GM12878 (cell line): ENCODE measurements around the gene SCMH1. TPM values are rescaled to one million over a fixed set of nuclear protein-coding genes. Genes with fewer than 3 reads are reported as not detected.

Experiments used
- ATAC-seq: fragments of 200-7000 bp; cut with Tn5 transposase; 3 replicates; pipeline ENCODE4 v1.9.1; 2020; ENCODE audit warnings: mild to moderate bottlenecking, moderate library complexity
- BruUV-seq: library from RNA; stranded (reverse); fragments of 400-500 nt; replicated peaks from 2 replicates; lab custom pipeline; 2021; lab: Mats Ljungman, UMichigan
- CTCF ChIA-PET: fragments of 300-600 bp; sonication (Branson Sonifier 250); formaldehyde crosslinking; extraction: SDS; loops from one replicate; lab custom pipeline; 2021; ENCODE audit warnings: inconsistent platforms; lab: Yijun Ruan, JAX
- POLR2A ChIA-PET: fragments of 350-600 bp; formaldehyde crosslinking; extraction: SDS; loops from one replicate; lab custom pipeline; 2021; ENCODE audit warnings: inconsistent platforms; lab: Charles Lee
- RAD21 ChIA-PET: fragments of 300-600 bp; sonication (Branson Sonifier 250); formaldehyde crosslinking; loops from one replicate; lab custom pipeline; 2023; ENCODE audit warnings: antibody characterized with exemption; ENCODE audit not compliant: unreplicated experiment; lab: Charles Lee
- SMC1A ChIA-PET: fragments of 300-600 bp; sonication (Branson Sonifier 250); formaldehyde crosslinking; loops from one replicate; lab custom pipeline; 2023; ENCODE audit not compliant: unreplicated experiment, uncharacterized antibody; lab: Charles Lee
- DNase-seq: peaks from one replicate; pipeline ENCODE4 v3.0.0-alpha.2; 2011; ENCODE audit warnings: low read depth, low spot score
- FAIRE-seq: peaks from 3 replicates; lab custom pipeline; 2011; peaks lifted over from hg19 to GRCh38; lab: Jason Lieb, UNC
- H2AFZ ChIP-seq: 2 replicates; pipeline ENCODE4 v1.6.0; 2011; ENCODE audit warnings: low read depth, low read length, control low read depth; ENCODE audit not compliant: control insufficient read depth
- H3K27ac ChIP-seq: 2 replicates; pipeline ENCODE4 v1.5.1; 2011; ENCODE audit warnings: control low read depth; ENCODE audit not compliant: control insufficient read depth, insufficient read depth
- H3K27me3 ChIP-seq, 2 experiments: replicated peaks in 1 of 2; 2 replicates each; pipeline versions ENCODE4 v1.6.0 to v1.6.1; 2011; ENCODE audit warnings: low read length in 1 of 2; ENCODE audit not compliant: control insufficient read depth in 2 of 2, insufficient read depth in 2 of 2
- H3K36me3 ChIP-seq, 2 experiments: 2 replicates each; pipeline ENCODE4 v1.5.1; 2011; ENCODE audit warnings: low read length in 1 of 2; ENCODE audit not compliant: control insufficient read depth in 2 of 2, insufficient read depth in 2 of 2
- H3K4me1 ChIP-seq: 2 replicates; pipeline ENCODE4 v1.6.1; 2011; ENCODE audit warnings: mild to moderate bottlenecking, low read length, moderate library complexity, mixed read lengths; ENCODE audit not compliant: control insufficient read depth, insufficient read depth
- H3K4me2 ChIP-seq: 2 replicates; pipeline ENCODE4 v1.6.0; 2011; ENCODE audit warnings: control low read depth; ENCODE audit not compliant: control insufficient read depth, insufficient read depth
- H3K4me3 ChIP-seq: fragments of 200-600 bp; sonication (generic); 2 replicates; pipeline ENCODE4 v1.5.1; 2016
- H3K79me2 ChIP-seq: 2 replicates; pipeline ENCODE4 v1.6.0; 2011; ENCODE audit warnings: low read length; ENCODE audit not compliant: control insufficient read depth, insufficient read depth
- H3K9ac ChIP-seq: 2 replicates; pipeline ENCODE4 v1.8.0; 2011; ENCODE audit warnings: low read length, control low read depth, mixed read lengths; ENCODE audit not compliant: control insufficient read depth, insufficient read depth
- H3K9me3 ChIP-seq: replicated peaks from 3 replicates; pipeline ENCODE4 v1.5.1; 2011; ENCODE audit warnings: mild to moderate bottlenecking, low read length; ENCODE audit not compliant: control insufficient read depth, insufficient read depth
- H4K20me1 ChIP-seq: 2 replicates; pipeline ENCODE4 v1.6.0; 2011; ENCODE audit not compliant: control insufficient read depth, insufficient read depth
- ATF3 ChIP-seq: IDR thresholded peaks from 2 replicates; pipeline ENCODE4 v1.6.1; 2011; ENCODE audit warnings: low read depth, mild to moderate bottlenecking, low read length, moderate library complexity, borderline replicate concordance; ENCODE audit errors: extremely low read depth
- E4F1 ChIP-seq: fragments of 450-650 bp; IDR thresholded peaks from 2 replicates; pipeline ENCODE4 v1.6.1; 2018; ENCODE audit warnings: borderline replicate concordance, mild to moderate bottlenecking; ENCODE audit not compliant: partially characterized antibody
- KAT2A ChIP-seq: conservative IDR thresholded peaks from 2 replicates; pipeline ENCODE4 v1.6.1; 2011; ENCODE audit warnings: low read depth, low read length; ENCODE audit not compliant: control insufficient read depth
- MTA2 ChIP-seq: fragments of 450-650 bp; IDR thresholded peaks from 2 replicates; pipeline ENCODE4 v1.6.1; 2016; ENCODE audit warnings: low read depth, mild to moderate bottlenecking, moderate library complexity
- NR2F1 ChIP-seq: fragments of 450-650 bp; conservative IDR thresholded peaks from 2 replicates; pipeline ENCODE4 v1.6.1; 2017; ENCODE audit warnings: mild to moderate bottlenecking
- NRF1 ChIP-seq: conservative IDR thresholded peaks from 2 replicates; pipeline ENCODE4 v1.6.1; 2011; ENCODE audit warnings: mild to moderate bottlenecking, low read depth, low read length, improper control_type of control experiment
- POLR2A ChIP-seq: IDR thresholded peaks from 2 replicates; pipeline ENCODE4 v1.6.1; 2011; ENCODE audit warnings: low read depth, mild to moderate bottlenecking, low read length
- SUPT20H ChIP-seq: IDR thresholded peaks from 2 replicates; pipeline ENCODE4 v1.6.1; 2011; ENCODE audit warnings: low read depth, mild to moderate bottlenecking, low read length, moderate library complexity, borderline replicate concordance; ENCODE audit not compliant: control insufficient read depth
- YY1 ChIP-seq: IDR thresholded peaks from 2 replicates; pipeline ENCODE4 v1.6.1; 2011; ENCODE audit warnings: low read depth, mild to moderate bottlenecking, low read length
- ZNF687 ChIP-seq: fragments of 450-650 bp; IDR thresholded peaks from 2 replicates; pipeline ENCODE4 v1.6.1; 2017; ENCODE audit warnings: mild to moderate bottlenecking, moderate library complexity
- WGBS: methylation state at CpG from one replicate; pipeline ENCODE4 v1.1.6; 2016; ENCODE audit warnings: low lambda C conversion rate; ENCODE audit not compliant: insufficient replicate concordance, insufficient coverage; ENCODE audit errors: missing lambda C conversion rate; 5-methylcytosine and 5-hydroxymethylcytosine counted together
- in situ Hi-C: fragments of 300-500 bp; cut with MboI; formaldehyde crosslinking; loops from 9 replicates; pipeline ENCODE4 v1.14.3; 2018; ENCODE audit warnings: mixed read lengths
- intact Hi-C: fragments of 100-400 bp; cut with micrococcal nuclease; formaldehyde crosslinking; loops from one replicate; pipeline ENCODE4 v1.14.2; 2022; ENCODE audit not compliant: unreplicated experiment
- polyA plus RNA-seq, 11 experiments: library from polyadenylated mRNA; depleted of rRNA in 4 of 11; unstranded in 6 of 11; stranded (reverse) in 5 of 11; fragments of >200 nt; fragmentation: Nextera tagmentation in 4 of 11; fragmentation: Illumina TruSeq in 1 of 11; extraction: Ambion mirVana in 4 of 11; extraction: Trizol in 1 of 11; gene quantifications; 1 replicate in 1 of 11; 2 replicates in 10 of 11; pipeline versions ENCODE4 v1.2.1 to v1.2.3, GENCODE V29; 2011 to 2016; ENCODE audit warnings: inconsistent platforms in 2 of 11, missing spikeins in 2 of 11, low read depth in 1 of 11
- total RNA-seq, 4 experiments: library from RNA; depleted of rRNA in 3 of 4; stranded (reverse); fragments of >200 nt in 3 of 4; fragmentation: Illumina TruSeq in 1 of 4; extraction: Trizol in 1 of 4; gene quantifications; 2 replicates each; pipeline versions ENCODE4 v1.2.1 to v1.2.3, GENCODE V29; 2013 to 2021

Gene SCMH1
- total and polyA plus RNA-seq, 10 of the 15 experiments (the other 5 are each of a cell fraction or from before 2014, with no cell fraction given), result 7.5 to 44.1 (median 27.8) TPM

GRCh38 chr1:41286486-41286885, 44.4 kb upstream of the SCMH1 start:
- no peak overlapping the region for H3K4me2 ChIP-seq
- ChIA-PET CTCF (no interaction called here), RAD21 (no interaction called here), POLR2A (no interaction called here), SMC1A (no interaction called here)
- BruUV-seq, result no TSS peak
- H3K27me3 ChIP-seq, result peaks cover 1 to 2% of the 10 kb centered on the region in 2 experiments; a peak in 1 of 4 replicates
- H3K9ac ChIP-seq, result no peak overlapping the region
- H3K79me2 ChIP-seq, result no peaks in the 10 kb centered on the region
- in situ Hi-C loops, result no loop called here
- H3K36me3 ChIP-seq, result no peaks in the 10 kb centered on the region
- H3K9me3 ChIP-seq, result no peaks in the 10 kb centered on the region
- no peak overlapping the region for H2AFZ ChIP-seq
- no peaks in the 10 kb centered on the region for H3K4me1 ChIP-seq
- TF ChIP-seq YY1 (no peak), E4F1 (no peak), MTA2 (no peak), POLR2A (no peak), SUPT20H (no peak)
- FAIRE-seq (no peak), DNase-seq (no peak), ATAC-seq (no peak)
- H3K4me3 ChIP-seq, result no peak overlapping the region
- WGBS, result 4% methylated on average over 3 of the region's 3 CpGs
- intact Hi-C loops, result no loop called here
- H4K20me1 ChIP-seq, result no peaks in the 10 kb centered on the region
- H3K27ac ChIP-seq, result no peak overlapping the region

GRCh38 chr1:41285818-41286217, 43.7 kb upstream of the SCMH1 start:
- no peak for DNase-seq
- in situ Hi-C loops, result no loop called here
- H3K4me1 ChIP-seq, result no peaks in the 10 kb centered on the region
- no peak overlapping the region for H3K4me2 ChIP-seq
- no peak overlapping the region for H3K9ac ChIP-seq
- H3K9me3 ChIP-seq, result no peaks in the 10 kb centered on the region
- H3K4me3 ChIP-seq, result no peak overlapping the region
- CTCF ChIA-PET, result interaction anchor here (4.2 kb wide), 1 partner anchor 147 kb away, joined by 30 read pairs; no protein-coding TSS in a partner anchor
- H4K20me1 ChIP-seq, result no peaks in the 10 kb centered on the region
- no TSS peak for BruUV-seq
- H3K36me3 ChIP-seq, result no peaks in the 10 kb centered on the region
- SMC1A ChIA-PET, result interaction anchor here (1.0 kb wide), 1 partner anchor 36 kb away, joined by 4 read pairs; no protein-coding TSS in a partner anchor
- H3K79me2 ChIP-seq, result no peaks in the 10 kb centered on the region
- peaks cover 1 to 2% of the 10 kb centered on the region in 2 experiments; a peak in 1 of 4 replicates for H3K27me3 ChIP-seq
- POLR2A ChIA-PET, result no interaction called here
- no peak for ATAC-seq
- H2AFZ ChIP-seq, result no peak overlapping the region
- no peak overlapping the region for H3K27ac ChIP-seq
- 18% methylated on average over 4 of the region's 4 CpGs for WGBS
- intact Hi-C loops, result no loop called here
- RAD21 ChIA-PET, result interaction anchor here (1.1 to 2.6 kb wide), 2 partner anchors 37 to 130 kb away, joined by 4 to 13 read pairs; no protein-coding TSS in a partner anchor
- FAIRE-seq, result no peak
- TF ChIP-seq ATF3 (no peak), ZNF687 (no peak), KAT2A (no peak), NR2F1 (no peak), NRF1 (no peak)
